ENCODE results near the gene LRP2.

DNA sequence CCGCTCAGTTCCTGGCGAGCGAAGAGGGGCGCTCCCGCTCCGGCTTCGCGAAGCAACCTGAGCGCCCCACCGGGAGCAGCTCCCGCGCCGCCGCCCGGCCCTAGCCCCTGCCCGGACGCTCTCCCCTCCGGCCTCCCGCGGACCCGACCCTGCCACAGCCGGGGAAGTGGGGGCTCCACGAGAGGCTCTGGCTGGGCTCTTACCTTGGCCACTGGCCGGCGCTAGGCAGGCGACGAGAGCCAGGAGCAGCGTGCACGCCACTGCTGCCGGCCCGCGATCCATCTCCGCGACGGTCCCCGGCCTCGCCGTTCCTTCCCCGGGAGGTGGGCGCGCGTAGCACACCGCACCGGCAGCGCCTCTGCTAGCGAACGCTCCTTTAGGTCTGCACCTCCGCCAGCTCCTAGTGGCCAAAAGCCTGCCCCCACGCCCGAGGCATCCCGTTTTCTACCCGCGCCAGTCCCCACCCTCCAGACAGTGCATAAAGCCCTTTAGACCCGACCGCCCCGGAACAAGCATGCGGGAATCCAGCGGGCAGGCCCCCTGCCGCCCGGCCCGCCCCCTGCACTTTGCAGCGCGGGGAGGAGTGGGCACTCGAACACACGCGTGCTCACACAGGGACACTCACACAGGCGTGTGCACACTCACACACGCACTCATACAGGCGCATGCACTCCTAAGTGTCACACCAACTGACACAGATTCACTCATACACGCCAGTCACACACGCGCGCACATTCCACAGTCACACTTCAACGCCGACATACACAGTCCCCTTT is at the start of gene LRP2:
- TF ChIP-seq, protein P1, sequence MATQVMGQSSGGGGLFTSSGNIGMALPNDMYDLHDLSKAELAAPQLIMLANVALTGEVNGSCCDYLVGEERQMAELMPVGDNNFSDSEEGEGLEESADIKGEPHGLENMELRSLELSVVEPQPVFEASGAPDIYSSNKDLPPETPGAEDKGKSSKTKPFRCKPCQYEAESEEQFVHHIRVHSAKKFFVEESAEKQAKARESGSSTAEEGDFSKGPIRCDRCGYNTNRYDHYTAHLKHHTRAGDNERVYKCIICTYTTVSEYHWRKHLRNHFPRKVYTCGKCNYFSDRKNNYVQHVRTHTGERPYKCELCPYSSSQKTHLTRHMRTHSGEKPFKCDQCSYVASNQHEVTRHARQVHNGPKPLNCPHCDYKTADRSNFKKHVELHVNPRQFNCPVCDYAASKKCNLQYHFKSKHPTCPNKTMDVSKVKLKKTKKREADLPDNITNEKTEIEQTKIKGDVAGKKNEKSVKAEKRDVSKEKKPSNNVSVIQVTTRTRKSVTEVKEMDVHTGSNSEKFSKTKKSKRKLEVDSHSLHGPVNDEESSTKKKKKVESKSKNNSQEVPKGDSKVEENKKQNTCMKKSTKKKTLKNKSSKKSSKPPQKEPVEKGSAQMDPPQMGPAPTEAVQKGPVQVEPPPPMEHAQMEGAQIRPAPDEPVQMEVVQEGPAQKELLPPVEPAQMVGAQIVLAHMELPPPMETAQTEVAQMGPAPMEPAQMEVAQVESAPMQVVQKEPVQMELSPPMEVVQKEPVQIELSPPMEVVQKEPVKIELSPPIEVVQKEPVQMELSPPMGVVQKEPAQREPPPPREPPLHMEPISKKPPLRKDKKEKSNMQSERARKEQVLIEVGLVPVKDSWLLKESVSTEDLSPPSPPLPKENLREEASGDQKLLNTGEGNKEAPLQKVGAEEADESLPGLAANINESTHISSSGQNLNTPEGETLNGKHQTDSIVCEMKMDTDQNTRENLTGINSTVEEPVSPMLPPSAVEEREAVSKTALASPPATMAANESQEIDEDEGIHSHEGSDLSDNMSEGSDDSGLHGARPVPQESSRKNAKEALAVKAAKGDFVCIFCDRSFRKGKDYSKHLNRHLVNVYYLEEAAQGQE (IDR thresholded peaks at IDR 0.05; ENCODE audit: low read depth, low read length) = no peak
- TF ChIP-seq RCOR1 (IDR thresholded peaks at IDR 0.05; ENCODE audit: low read length) (no peak), TEAD4 (IDR thresholded peaks at IDR 0.05; ENCODE audit: borderline replicate concordance, insufficient read depth) (no peak)
